ENCODE measurements around the gene MCTP1. TPM values are rescaled to one million over a fixed set of nuclear protein-coding genes. Genes with fewer than 3 reads are reported as not detected.

The MCTP1 gene
- total RNA-seq, 1 donor from 2014 or later = 1.7 TPM

DNA sequence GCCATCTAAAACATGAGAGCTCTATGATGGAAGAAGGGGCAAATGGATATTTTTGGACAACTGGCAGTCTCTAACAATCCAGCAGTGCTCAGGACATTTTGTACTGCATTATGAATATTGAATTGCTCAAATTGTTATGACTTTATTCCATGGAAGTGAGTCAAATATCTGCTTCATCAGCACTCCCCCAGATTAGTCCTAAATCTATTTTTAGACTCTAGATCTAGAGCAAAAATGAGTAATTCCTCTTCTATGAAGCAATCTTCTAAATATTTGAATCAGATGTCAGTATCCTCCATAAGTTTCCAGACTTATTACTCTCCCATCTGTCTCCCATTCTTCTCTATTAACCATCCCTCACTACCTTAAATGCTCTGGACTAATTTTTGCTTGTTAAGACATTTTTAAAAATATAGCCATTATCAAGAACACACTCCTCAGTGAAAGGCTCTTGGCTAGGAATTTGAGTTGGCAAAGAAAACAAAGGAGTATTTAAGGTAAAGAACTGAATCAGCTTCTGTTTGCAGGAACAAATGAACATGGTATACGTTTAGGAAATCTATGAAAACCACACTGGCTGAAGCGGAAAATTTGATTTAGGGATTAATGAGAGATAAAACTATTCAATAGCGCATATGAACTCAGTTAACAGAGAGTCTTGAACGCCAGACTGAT, 300.9 kb downstream of the MCTP1 start:
- H3K36me3 Mint-ChIP-seq (ENCODE audit: low read depth) = no peaks in the 10 kb centered on the region

DNA sequence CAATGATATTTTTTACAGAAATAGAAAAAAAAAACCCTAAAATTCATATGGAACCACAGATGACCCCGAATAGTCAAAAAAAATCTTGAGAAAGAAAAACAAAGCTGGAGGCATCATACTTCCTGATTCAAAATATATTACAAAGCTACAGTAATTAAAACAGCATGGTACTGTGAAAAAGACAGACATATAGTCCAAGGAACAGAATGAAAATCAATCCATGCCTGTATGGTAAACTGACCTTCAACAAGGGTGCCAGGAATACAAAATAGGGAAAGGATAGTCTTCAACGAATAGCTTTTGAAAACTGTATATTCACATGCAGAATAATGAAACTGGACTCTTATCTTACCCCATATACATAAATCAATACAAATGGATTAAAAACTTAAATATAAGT, 307.5 kb downstream of the MCTP1 start:
- Mint-ChIP-seq H3K4me1 (no peaks in the 10 kb centered on the region), H3K27me3 (ENCODE audit: low read depth) (no peaks in the 10 kb centered on the region), H3K27ac (ENCODE audit: unreplicated experiment) (no peak overlapping the region), H3K9me3 (peaks cover 10% of the 10 kb centered on the region), H3K4me3 (no peak overlapping the region), H3K36me3 (ENCODE audit: low read depth) (peaks cover 5% of the 10 kb centered on the region)
- TF ChIP-seq, protein P1, sequence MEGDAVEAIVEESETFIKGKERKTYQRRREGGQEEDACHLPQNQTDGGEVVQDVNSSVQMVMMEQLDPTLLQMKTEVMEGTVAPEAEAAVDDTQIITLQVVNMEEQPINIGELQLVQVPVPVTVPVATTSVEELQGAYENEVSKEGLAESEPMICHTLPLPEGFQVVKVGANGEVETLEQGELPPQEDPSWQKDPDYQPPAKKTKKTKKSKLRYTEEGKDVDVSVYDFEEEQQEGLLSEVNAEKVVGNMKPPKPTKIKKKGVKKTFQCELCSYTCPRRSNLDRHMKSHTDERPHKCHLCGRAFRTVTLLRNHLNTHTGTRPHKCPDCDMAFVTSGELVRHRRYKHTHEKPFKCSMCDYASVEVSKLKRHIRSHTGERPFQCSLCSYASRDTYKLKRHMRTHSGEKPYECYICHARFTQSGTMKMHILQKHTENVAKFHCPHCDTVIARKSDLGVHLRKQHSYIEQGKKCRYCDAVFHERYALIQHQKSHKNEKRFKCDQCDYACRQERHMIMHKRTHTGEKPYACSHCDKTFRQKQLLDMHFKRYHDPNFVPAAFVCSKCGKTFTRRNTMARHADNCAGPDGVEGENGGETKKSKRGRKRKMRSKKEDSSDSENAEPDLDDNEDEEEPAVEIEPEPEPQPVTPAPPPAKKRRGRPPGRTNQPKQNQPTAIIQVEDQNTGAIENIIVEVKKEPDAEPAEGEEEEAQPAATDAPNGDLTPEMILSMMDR (conservative IDR thresholded peaks at IDR 0.05) = no peak
- DNase-seq (ENCODE audit: low read depth, low spot score) = no peak

More for the DNA sequence above, 300.9 kb downstream of the MCTP1 start:
- TF ChIP-seq, protein P1 (conservative IDR thresholded peaks at IDR 0.05) = no peak
- Mint-ChIP-seq H3K27ac (ENCODE audit: unreplicated experiment) (no peak overlapping the region), H3K27me3 (ENCODE audit: low read depth) (no peaks in the 10 kb centered on the region), H3K4me3 (no peak overlapping the region), H3K9me3 (no peaks in the 10 kb centered on the region), H3K4me1 (no peaks in the 10 kb centered on the region)
- no peak for DNase-seq (ENCODE audit: low read depth, low spot score)

DNA sequence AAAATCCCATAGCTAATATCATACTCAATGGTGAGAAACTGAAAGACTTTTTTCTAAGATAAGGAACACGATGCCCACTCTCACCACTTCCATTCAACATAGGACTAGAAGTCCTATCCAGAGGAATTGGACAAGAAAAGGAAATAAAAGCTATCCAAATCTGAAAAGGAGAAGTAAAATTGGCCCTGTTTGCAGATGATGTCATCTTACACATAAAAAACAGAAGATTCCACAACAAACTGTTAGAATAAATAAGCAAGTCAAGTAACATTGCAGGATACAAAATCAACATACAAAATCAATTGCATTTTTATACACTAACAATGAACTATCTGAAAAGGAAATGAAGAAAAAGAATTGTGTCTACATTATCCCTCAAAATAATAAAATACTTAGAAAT, 308.0 kb downstream of the MCTP1 start:
- H3K4me1 Mint-ChIP-seq = no peaks in the 10 kb centered on the region
- H3K27me3 Mint-ChIP-seq (ENCODE audit: low read depth) = peaks cover 2% of the 10 kb centered on the region
- H3K36me3 Mint-ChIP-seq (ENCODE audit: low read depth) = peaks cover 5% of the 10 kb centered on the region
- no peak overlapping the region for H3K27ac Mint-ChIP-seq (ENCODE audit: unreplicated experiment)
- TF ChIP-seq, protein P1 (conservative IDR thresholded peaks at IDR 0.05) = no peak
- no peak overlapping the region for H3K4me3 Mint-ChIP-seq
- peaks cover 10% of the 10 kb centered on the region for H3K9me3 Mint-ChIP-seq
- no peak for DNase-seq (ENCODE audit: low read depth, low spot score)

DNA sequence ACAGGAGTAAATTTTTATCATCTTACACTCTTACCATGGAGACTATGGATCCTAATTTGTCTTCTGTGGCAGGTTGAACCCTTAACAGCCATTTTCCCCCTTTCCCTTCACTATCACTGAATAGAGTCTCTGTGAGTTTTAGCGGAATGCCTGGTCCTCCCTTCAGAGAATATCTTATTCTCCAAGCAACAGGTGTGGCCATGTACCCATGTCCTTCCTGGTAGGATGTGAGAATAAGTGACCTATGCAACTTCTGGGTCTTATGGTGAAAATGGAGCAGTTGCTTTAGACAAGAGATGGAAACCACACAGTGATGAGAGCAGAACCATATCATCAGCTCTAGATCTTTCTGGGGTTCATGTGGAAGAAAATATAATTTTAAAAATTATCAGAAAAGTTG, 312.6 kb downstream of the MCTP1 start:
- H3K4me1 Mint-ChIP-seq = no peaks in the 10 kb centered on the region
- peaks cover 8% of the 10 kb centered on the region for H3K9me3 Mint-ChIP-seq
- TF ChIP-seq, protein P1 (conservative IDR thresholded peaks at IDR 0.05) = no peak
- no peak overlapping the region for H3K4me3 Mint-ChIP-seq
- no peak overlapping the region for H3K27ac Mint-ChIP-seq (ENCODE audit: unreplicated experiment)
- no peak for DNase-seq (ENCODE audit: low read depth, low spot score)
- peaks cover 3% of the 10 kb centered on the region for H3K36me3 Mint-ChIP-seq (ENCODE audit: low read depth)
- peaks cover 4% of the 10 kb centered on the region for H3K27me3 Mint-ChIP-seq (ENCODE audit: low read depth)

DNA sequence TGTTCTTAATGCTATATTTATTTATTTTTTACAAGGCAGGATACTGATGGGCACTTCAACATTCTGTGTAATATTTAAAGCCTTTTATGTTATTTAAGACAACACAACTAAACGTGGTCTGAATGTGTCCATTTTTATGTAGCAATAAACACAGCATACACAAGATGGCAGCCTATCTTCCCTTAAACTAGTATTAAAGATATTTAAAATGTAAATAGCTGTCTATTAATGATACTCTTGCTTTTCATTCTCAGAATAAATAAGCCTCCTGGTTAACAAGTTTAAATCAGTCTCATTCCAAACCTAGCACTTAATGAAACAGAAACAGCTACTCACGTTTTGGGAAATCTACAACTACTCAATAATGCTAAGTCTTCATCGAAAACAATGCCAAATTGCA, 315.7 kb downstream of the MCTP1 start:
- H3K27me3 Mint-ChIP-seq (ENCODE audit: low read depth) = peaks cover 4% of the 10 kb centered on the region
- no peak overlapping the region for H3K4me3 Mint-ChIP-seq
- no peaks in the 10 kb centered on the region for H3K9me3 Mint-ChIP-seq
- no peak for DNase-seq (ENCODE audit: low read depth, low spot score)
- TF ChIP-seq, protein P1 (conservative IDR thresholded peaks at IDR 0.05) = peak; percentile 51
- H3K4me1 Mint-ChIP-seq = no peaks in the 10 kb centered on the region
- H3K27ac Mint-ChIP-seq (ENCODE audit: unreplicated experiment) = no peak overlapping the region
- no peaks in the 10 kb centered on the region for H3K36me3 Mint-ChIP-seq (ENCODE audit: low read depth)

All from neural crest cell (in vitro differentiated cells).